NCI-H1694 treated with DMSO at 0.1 percent for 48 hours (cell line): Measurements from ENCODE around the gene DHRSX.
"Not testable (repeated sequence)": the region's sequence is repeated elsewhere in the genome, so short reads cannot be mapped to it uniquely, and the experiment has no call there.

Experiments used
- DNase-seq: peaks from one replicate; lab custom pipeline; 2025; lab: John Stamatoyannopoulos, UW

The DHRSX gene

GRCh38 chrX:2500803-2501558 is at the start of gene DHRSX, which contains the start of gene ZBED1:
TSS of gene DHRSX (minus strand) at chrX:2500976. CDS start at chrX:2500925, 51 bp downstream.
TSS of gene ZBED1 (minus strand) at chrX:2500976. CDS start at chrX:2490719, 10,257 bp downstream.
- no peak for DNase-seq

- DNase-seq = no peak
Observed at GRCh38 chrX:2549876-2550275, 49.1 kb upstream of the DHRSX start.

- DNase-seq = no peak
Observed at GRCh38 chrX:2548711-2549423, 48.1 kb upstream of the DHRSX start.

- DNase-seq = no peak
Observed at GRCh38 chrX:2547736-2548135, 47.0 kb upstream of the DHRSX start.

GRCh38 chrX:2546496-2546895 is 45.7 kb upstream of the DHRSX start:
- DNase-seq = no peak

- DNase-seq = no peak
Observed at GRCh38 chrX:2545144-2545543, 44.4 kb upstream of the DHRSX start.

- DNase-seq = no peak
Observed at GRCh38 chrX:2542826-2543521, 42.2 kb upstream of the DHRSX start.

GRCh38 chrX:2541603-2542002 is 40.8 kb upstream of the DHRSX start:
- DNase-seq = no peak

- no peak for DNase-seq
Observed at GRCh38 chrX:2540426-2540947, 39.7 kb upstream of the DHRSX start.

GRCh38 chrX:2539586-2539985 is 38.8 kb upstream of the DHRSX start:
- no peak for DNase-seq

GRCh38 chrX:2538031-2538757 is 37.4 kb upstream of the DHRSX start:
- DNase-seq = no peak

- no peak for DNase-seq
Observed at GRCh38 chrX:2536974-2537373, 36.2 kb upstream of the DHRSX start.

GRCh38 chrX:2536141-2536540 is 35.4 kb upstream of the DHRSX start:
- no peak for DNase-seq

GRCh38 chrX:2534261-2535021 is 33.7 kb upstream of the DHRSX start:
- DNase-seq = not testable (repeated sequence)

GRCh38 chrX:2533424-2533823 is 32.6 kb upstream of the DHRSX start:
- DNase-seq = no peak

GRCh38 chrX:2526390-2526789 is 25.6 kb upstream of the DHRSX start:
- no peak for DNase-seq

- no peak for DNase-seq
Observed at GRCh38 chrX:2523911-2524310, 23.1 kb upstream of the DHRSX start.

GRCh38 chrX:2521927-2522386 is 21.2 kb upstream of the DHRSX start:
- no peak for DNase-seq

GRCh38 chrX:2521092-2521926 is 20.5 kb upstream of the DHRSX start:
- DNase-seq = no peak

- DNase-seq = no peak
Observed at GRCh38 chrX:2520539-2520938, 19.8 kb upstream of the DHRSX start.
